ENCODE measurements around the gene RRP15. TPM values are rescaled to one million over a fixed set of nuclear protein-coding genes. Genes with fewer than 3 reads are reported as not detected.

The RRP15 gene
- polyA plus RNA-seq, 1 donor (not counting 4 experiments of a cell fraction or from before 2014, with no cell fraction given): 15.8 TPM

DNA sequence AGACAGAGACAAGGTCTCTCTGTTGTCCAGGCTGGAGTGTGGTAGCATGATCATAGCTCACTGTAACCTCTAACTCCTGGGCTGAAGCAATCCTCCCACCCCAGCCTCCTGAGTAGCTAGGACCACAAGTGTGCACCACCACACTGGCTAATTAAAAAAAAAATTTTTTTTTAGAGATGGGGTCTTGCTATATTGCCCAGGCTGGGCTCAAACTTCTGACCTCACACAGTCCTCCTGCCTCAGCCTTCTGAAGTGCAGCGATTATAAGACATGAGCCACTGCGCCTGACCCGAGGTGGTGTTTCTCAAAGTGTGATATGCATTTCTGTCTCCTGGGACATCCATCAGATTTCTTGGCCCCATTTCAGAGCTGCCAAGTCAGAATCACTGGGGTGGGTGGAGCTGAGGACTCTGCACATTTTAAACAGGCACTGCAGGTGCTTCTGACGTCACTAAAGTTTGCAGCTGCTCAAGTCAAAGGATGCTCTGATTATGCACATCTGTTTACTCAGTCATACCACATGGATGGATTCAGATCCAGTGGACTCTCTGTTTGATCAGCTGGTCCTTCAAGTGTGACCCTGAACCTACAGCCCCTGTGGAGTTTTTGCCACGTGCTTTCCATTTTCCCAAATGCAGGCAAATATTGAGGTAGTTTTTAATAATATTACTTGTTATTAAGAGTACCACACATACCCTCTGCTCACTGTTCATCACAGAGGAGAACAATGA is 81.4 kb downstream of the RRP15 start:
- Histone ChIP-seq H3K4me2 (ENCODE audit: control insufficient read depth, extremely low read depth, insufficient read depth, low read depth, low read length) (no peak overlapping the region), H2AFZ (ENCODE audit: control insufficient read depth, low read length) (no peak overlapping the region), H3K9ac (ENCODE audit: control insufficient read depth, extremely low read depth, insufficient read depth, low read length) (no peak overlapping the region), H3K27ac (ENCODE audit: control insufficient read depth, insufficient read depth, low read length) (no peak overlapping the region), H3K9me3 (ENCODE audit: control insufficient read depth, low read depth, low read length) (no peaks in the 10 kb centered on the region), H3K4me3 (ENCODE audit: control insufficient read depth in 2 of 3, extremely low read depth in 1 of 3, insufficient read depth in 2 of 3, low read depth in 1 of 3, low read length in 3 of 3) (no peak overlapping the region), H3K9me1 (ENCODE audit: control insufficient read depth, extremely low read depth, insufficient read depth, low read length) (no peaks in the 10 kb centered on the region), H3K36me3 (ENCODE audit: control insufficient read depth in 2 of 2, extremely low read depth in 1 of 2, insufficient read depth in 2 of 2, low read length in 2 of 2) (peaks cover 2 to 6% of the 10 kb centered on the region in 2 experiments), H4K20me1 (ENCODE audit: control insufficient read depth, extremely low read depth, insufficient read depth, low read length) (no peaks in the 10 kb centered on the region), H3K4me1 (ENCODE audit: control insufficient read depth, extremely low read depth, insufficient read depth, low read length) (peaks cover 33% of the 10 kb centered on the region), H3K79me2 (ENCODE audit: control insufficient read depth, insufficient read depth, low read length) (peaks cover 43% of the 10 kb centered on the region), H3K27me3 (ENCODE audit: control insufficient read depth, extremely low read depth, insufficient read depth, low read length) (no peaks in the 10 kb centered on the region)
- dilution Hi-C loops (cut with MboI; ENCODE audit: extremely low pct_ligation_motif_present, low sequenced_read_pairs): no loop called here
- no peak for TF ChIP-seq EZH2 (IDR thresholded peaks at IDR 0.05; ENCODE audit: low read length)
- TF ChIP-seq, protein P1, sequence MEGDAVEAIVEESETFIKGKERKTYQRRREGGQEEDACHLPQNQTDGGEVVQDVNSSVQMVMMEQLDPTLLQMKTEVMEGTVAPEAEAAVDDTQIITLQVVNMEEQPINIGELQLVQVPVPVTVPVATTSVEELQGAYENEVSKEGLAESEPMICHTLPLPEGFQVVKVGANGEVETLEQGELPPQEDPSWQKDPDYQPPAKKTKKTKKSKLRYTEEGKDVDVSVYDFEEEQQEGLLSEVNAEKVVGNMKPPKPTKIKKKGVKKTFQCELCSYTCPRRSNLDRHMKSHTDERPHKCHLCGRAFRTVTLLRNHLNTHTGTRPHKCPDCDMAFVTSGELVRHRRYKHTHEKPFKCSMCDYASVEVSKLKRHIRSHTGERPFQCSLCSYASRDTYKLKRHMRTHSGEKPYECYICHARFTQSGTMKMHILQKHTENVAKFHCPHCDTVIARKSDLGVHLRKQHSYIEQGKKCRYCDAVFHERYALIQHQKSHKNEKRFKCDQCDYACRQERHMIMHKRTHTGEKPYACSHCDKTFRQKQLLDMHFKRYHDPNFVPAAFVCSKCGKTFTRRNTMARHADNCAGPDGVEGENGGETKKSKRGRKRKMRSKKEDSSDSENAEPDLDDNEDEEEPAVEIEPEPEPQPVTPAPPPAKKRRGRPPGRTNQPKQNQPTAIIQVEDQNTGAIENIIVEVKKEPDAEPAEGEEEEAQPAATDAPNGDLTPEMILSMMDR (optimal IDR thresholded peaks at IDR 0.05 in 1 of 3, IDR thresholded peaks at IDR 0.05 in 1 of 3, conservative IDR thresholded peaks at IDR 0.05 in 1 of 3; ENCODE audit: extremely low read depth in 1 of 3, insufficient read depth in 2 of 3, low read length in 3 of 3): no peak
- FAIRE-seq (no peak), DNase-seq (ENCODE audit: low read depth, low spot score) (no peak)

- Histone ChIP-seq H3K4me1 (ENCODE audit: control insufficient read depth, extremely low read depth, insufficient read depth, low read length) (peaks cover 33% of the 10 kb centered on the region), H3K4me2 (ENCODE audit: control insufficient read depth, extremely low read depth, insufficient read depth, low read depth, low read length) (no peak overlapping the region), H3K79me2 (ENCODE audit: control insufficient read depth, insufficient read depth, low read length) (peaks cover 44% of the 10 kb centered on the region), H3K27ac (ENCODE audit: control insufficient read depth, insufficient read depth, low read length) (no peak overlapping the region), H4K20me1 (ENCODE audit: control insufficient read depth, extremely low read depth, insufficient read depth, low read length) (no peaks in the 10 kb centered on the region), H3K9me3 (ENCODE audit: control insufficient read depth, low read depth, low read length) (no peaks in the 10 kb centered on the region), H3K4me3 (ENCODE audit: control insufficient read depth in 2 of 3, extremely low read depth in 1 of 3, insufficient read depth in 2 of 3, low read depth in 1 of 3, low read length in 3 of 3) (no peak overlapping the region), H3K9me1 (ENCODE audit: control insufficient read depth, extremely low read depth, insufficient read depth, low read length) (no peaks in the 10 kb centered on the region), H3K27me3 (ENCODE audit: control insufficient read depth, extremely low read depth, insufficient read depth, low read length) (no peaks in the 10 kb centered on the region), H2AFZ (ENCODE audit: control insufficient read depth, low read length) (no peak overlapping the region), H3K9ac (ENCODE audit: control insufficient read depth, extremely low read depth, insufficient read depth, low read length) (no peak overlapping the region), H3K36me3 (ENCODE audit: control insufficient read depth in 2 of 2, extremely low read depth in 1 of 2, insufficient read depth in 2 of 2, low read length in 2 of 2) (peaks cover 2 to 6% of the 10 kb centered on the region in 2 experiments)
- TF ChIP-seq, protein P1 (optimal IDR thresholded peaks at IDR 0.05 in 1 of 3, IDR thresholded peaks at IDR 0.05 in 1 of 3, conservative IDR thresholded peaks at IDR 0.05 in 1 of 3; ENCODE audit: extremely low read depth in 1 of 3, insufficient read depth in 2 of 3, low read length in 3 of 3): no peak
- TF ChIP-seq EZH2 (IDR thresholded peaks at IDR 0.05; ENCODE audit: low read length): no peak
- no peak for FAIRE-seq
- no peak for DNase-seq (ENCODE audit: low read depth, low spot score)
- dilution Hi-C loops (cut with MboI; ENCODE audit: extremely low pct_ligation_motif_present, low sequenced_read_pairs): no loop called here
Observed at GRCh38 chr1:218367118-218367517, 82.0 kb downstream of the RRP15 start.

Measured in keratinocyte (primary cell).